Neuron (in vitro differentiated cells): Measurements from ENCODE around the gene HOXA11.

ENCODE experiments used
- H2AFZ ChIP-seq: one replicate; pipeline ENCODE4 v1.6.1; 2013; ENCODE audit warnings: low read depth, mild to moderate bottlenecking, inconsistent platforms, low read length, moderate library complexity
- H3K27me3 ChIP-seq: one replicate; pipeline ENCODE4 v1.6.1; 2013; ENCODE audit warnings: low read length; ENCODE audit not compliant: insufficient read depth
- H3K36me3 ChIP-seq: one replicate; pipeline ENCODE4 v1.6.1; 2013; ENCODE audit warnings: low read length; ENCODE audit not compliant: insufficient read depth
- H3K4me1 ChIP-seq: one replicate; pipeline ENCODE4 v1.6.1; 2013; ENCODE audit warnings: low read length; ENCODE audit not compliant: insufficient read depth
- H3K4me3 ChIP-seq: 2 replicates; pipeline ENCODE4 v1.5.1; 2013; ENCODE audit warnings: mild to moderate bottlenecking, low read length, moderate library complexity
- H3K9me3 ChIP-seq: one replicate; pipeline ENCODE4 v1.6.1; 2013; ENCODE audit warnings: low read length

HOXA11 gene

GRCh38 chr7:27185854-27186667 lies 1.0 kb upstream of the HOXA11 start:
- H3K4me1 ChIP-seq = peaks cover 3% of the 10 kb centered on the region
- no peak overlapping the region for H2AFZ ChIP-seq
- H3K4me3 ChIP-seq = no peak overlapping the region
- peaks cover 97% of the 10 kb centered on the region for H3K27me3 ChIP-seq
- no peaks in the 10 kb centered on the region for H3K9me3 ChIP-seq
- no peaks in the 10 kb centered on the region for H3K36me3 ChIP-seq

DNA sequence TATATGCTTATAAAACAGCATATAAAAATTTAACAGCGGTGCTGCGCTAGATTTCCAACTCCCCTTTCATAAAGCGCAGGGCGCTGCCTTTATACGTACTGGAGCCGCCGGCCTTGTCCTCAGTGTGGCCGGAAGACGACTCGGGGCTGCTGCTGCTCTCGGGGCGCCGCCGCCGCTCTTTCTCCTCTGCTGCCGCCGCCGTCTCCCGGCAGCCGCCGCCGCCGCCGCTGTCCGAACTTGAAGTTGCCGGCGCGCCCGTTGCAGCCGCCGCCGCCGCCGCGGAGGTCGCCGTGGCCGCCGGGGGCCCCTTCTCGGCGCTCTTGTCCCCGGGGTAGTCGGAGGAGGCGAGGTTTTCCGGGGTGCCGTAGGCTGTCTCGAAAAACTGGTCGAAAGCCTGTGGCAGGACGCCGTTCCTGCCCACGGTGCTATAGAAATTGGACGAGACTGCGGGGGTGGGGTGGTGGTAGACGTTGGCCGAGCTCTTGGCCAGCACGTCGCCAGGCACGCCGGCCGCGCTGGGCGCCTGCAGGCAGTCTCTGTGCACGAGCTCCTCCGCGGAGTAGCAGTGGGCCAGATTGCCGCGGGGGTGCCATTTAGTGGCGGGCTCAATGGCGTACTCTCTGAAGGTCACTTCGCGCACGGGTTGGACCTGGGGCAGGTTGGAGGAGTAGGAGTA lies 557 bp downstream of the HOXA11 start:
- H3K4me3 ChIP-seq = peak overlapping the region; percentile 37
- peaks cover 96% of the 10 kb centered on the region for H3K27me3 ChIP-seq
- H2AFZ ChIP-seq = peak overlapping the region; percentile 91
- peaks cover 7% of the 10 kb centered on the region for H3K4me1 ChIP-seq
- no peaks in the 10 kb centered on the region for H3K36me3 ChIP-seq
- no peaks in the 10 kb centered on the region for H3K9me3 ChIP-seq

DNA sequence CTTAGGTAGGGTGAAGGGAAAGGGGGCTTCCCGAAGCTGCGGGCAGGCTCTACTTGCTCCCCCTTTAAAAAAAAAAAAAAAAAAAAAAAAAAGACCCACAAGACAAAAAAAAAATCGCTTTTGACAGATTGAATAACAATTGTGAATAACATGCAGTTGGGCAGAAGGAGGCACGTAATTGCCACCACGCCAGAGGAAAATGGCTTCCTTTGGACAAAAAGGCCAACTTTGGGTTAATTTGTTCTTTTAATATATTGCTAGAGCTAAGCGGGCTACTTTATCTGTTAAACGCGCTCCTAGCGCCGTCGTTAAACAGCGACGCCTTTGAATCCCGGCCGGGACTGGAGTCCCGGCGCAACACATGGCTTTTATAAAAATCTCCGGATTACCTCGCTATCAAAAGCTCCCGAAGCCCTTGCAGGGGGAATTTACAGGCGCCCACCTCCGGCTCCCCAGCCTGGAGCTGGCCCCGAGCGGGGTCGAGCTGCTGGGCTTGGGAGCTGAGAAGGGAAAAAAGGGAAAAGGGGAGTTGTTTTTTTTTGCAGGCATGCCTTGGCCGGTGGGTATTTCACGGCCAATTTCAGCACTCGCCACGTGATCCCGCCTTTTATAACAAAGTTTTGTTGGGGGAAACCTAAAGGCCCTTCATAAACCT lies 1.2 kb downstream of the HOXA11 start:
- H3K4me1 ChIP-seq = peaks cover 9% of the 10 kb centered on the region
- no peaks in the 10 kb centered on the region for H3K9me3 ChIP-seq
- peak overlapping the region; percentile 91 for H2AFZ ChIP-seq
- H3K4me3 ChIP-seq = peak overlapping the region; percentile 37
- peaks cover 96% of the 10 kb centered on the region for H3K27me3 ChIP-seq
- H3K36me3 ChIP-seq = no peaks in the 10 kb centered on the region

DNA sequence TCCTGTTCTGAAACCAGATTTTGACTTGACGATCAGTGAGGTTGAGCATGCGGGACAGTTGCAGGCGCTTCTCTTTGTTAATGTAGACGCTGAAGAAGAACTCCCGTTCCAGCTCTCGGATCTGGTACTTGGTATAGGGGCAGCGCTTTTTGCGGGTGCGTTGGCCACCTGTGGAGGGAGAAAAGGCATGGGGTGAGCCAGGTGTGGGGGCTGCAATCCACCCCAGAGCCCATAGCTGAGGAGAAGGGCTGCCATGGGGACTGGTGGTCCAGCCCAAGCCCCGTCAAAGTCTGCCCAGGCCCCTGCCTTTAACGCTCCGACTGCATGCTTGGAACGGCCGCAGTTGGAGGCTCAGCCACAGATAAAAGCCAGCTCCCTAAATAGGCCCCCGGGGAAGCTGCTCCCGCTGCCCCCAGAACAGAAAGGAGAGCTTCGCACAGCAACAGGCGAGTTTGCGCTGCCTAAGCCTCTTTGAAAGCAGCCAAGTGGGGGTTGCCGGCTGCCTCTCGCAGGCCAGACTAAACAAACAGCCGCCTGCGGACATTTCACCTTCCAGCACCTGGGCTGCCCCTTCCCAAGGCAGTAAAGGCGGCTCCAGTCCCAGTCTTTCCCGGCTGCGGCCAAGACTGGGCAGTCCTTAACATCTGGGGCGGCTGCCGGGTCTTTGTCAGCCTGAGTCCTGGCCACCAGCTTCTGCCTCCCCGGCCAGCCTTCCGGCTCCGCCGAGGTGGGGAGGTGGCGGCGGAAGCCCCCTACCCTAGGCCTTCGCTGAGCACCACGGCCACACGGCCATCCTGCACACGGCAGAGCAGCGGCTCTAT lies 2.0 kb downstream of the HOXA11 start:
- H3K27me3 ChIP-seq = peaks cover 96% of the 10 kb centered on the region
- H3K9me3 ChIP-seq = no peaks in the 10 kb centered on the region
- H3K4me3 ChIP-seq = no peak overlapping the region
- peaks cover 9% of the 10 kb centered on the region for H3K4me1 ChIP-seq
- H3K36me3 ChIP-seq = no peaks in the 10 kb centered on the region
- H2AFZ ChIP-seq = no peak overlapping the region

- Histone ChIP-seq H3K36me3 (no peaks in the 10 kb centered on the region), H3K4me1 (peaks cover 9% of the 10 kb centered on the region), H2AFZ (no peak overlapping the region), H3K27me3 (peaks cover 96% of the 10 kb centered on the region), H3K9me3 (no peaks in the 10 kb centered on the region), H3K4me3 (no peak overlapping the region)
Observed at GRCh38 chr7:27182285-27182841, 2.7 kb downstream of the HOXA11 start.

DNA sequence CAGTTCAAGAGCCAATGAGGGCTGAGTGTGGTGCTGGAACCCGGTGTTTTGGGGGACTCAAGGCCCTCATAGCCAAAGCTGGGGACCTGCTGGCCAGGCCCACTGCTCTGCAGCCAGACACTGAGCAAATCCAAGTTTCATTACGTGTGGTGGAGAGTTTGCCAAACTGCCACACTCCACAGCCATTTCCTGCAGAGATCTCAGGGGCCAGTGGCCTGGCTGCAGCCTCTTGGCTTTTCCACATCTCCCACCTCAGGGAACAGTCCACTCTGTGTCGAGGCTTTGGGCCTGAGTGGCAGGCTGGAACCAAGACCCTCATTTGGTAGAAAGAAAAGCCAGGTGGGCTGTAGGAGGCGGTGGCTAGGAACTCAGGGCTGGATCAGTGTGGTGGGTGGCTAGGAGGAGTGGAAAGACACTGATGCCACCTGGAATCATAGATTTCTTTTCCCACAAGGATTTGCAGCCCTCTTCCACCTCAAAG lies 3.2 kb downstream of the HOXA11 start:
- Histone ChIP-seq H3K4me3 (no peak overlapping the region), H3K36me3 (no peaks in the 10 kb centered on the region), H3K9me3 (no peaks in the 10 kb centered on the region), H3K27me3 (peaks cover 96% of the 10 kb centered on the region), H2AFZ (no peak overlapping the region), H3K4me1 (peaks cover 9% of the 10 kb centered on the region)

DNA sequence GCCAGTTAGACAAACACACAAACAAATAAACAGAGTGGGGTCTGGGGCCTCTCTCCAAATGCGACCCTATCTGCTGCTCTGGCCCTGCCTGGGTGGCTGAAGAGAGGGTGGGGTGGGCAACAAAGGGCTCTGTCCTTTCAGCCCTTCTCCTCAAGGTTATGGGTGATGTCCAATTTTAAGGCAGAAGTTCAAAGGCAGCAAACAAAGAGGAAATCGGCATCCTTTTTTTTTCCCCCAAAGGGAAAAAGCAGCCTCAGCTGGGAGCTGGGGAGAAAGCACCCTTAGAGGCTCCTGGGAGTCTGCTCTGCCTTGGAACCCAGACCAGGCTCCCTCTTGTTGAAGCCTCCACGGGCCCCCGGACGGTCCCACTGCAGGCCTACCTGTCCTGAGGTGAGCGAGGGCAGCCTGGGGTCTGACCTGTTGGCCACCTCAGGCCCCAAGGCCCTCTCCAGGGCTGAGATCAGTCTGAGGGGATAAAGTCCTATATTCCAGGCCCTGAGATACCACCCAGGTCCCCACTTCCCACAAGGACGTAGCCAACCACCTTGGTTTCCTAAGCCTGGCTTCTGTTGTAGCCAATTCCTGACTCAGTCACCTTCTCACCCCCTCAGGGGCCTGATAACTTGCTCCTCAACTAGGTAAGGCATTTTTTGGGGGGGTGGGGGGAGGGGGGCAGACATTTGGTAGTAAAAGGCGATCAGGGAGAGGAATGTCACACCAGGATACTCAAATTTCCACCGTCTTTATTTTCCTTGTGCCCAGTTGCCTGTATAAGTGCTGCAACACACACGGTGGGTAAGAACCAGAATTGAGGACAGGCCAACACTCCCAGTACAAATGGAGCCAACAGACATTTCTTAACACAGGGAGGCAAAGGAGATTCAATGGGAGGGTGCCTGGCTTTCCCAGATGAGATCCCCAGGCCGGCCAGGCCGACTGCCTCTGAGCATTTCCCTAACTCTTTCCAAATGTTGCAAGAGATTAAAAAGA lies 4.3 kb downstream of the HOXA11 start:
- Histone ChIP-seq H3K4me1 (peaks cover 9% of the 10 kb centered on the region), H3K27me3 (peaks cover 96% of the 10 kb centered on the region)

GRCh38 chr7:27179503-27180430 lies 5.3 kb downstream of the HOXA11 start:
- Histone ChIP-seq H3K27me3 (peaks cover 96% of the 10 kb centered on the region), H2AFZ (no peak overlapping the region), H3K9me3 (peaks cover 3% of the 10 kb centered on the region), H3K4me1 (peaks cover 9% of the 10 kb centered on the region), H3K36me3 (no peaks in the 10 kb centered on the region), H3K4me3 (no peak overlapping the region)

More for the DNA sequence above, 4.3 kb downstream of the HOXA11 start:
- H3K36me3 ChIP-seq = no peaks in the 10 kb centered on the region
- no peaks in the 10 kb centered on the region for H3K9me3 ChIP-seq
- H3K4me3 ChIP-seq = no peak overlapping the region
- H2AFZ ChIP-seq = no peak overlapping the region

GRCh38 chr7:27179030-27179429 lies 6.0 kb downstream of the HOXA11 start:
- no peak overlapping the region for H2AFZ ChIP-seq
- H3K4me1 ChIP-seq = peaks cover 6% of the 10 kb centered on the region
- H3K27me3 ChIP-seq = peaks cover 98% of the 10 kb centered on the region
- peaks cover 5% of the 10 kb centered on the region for H3K9me3 ChIP-seq
- H3K36me3 ChIP-seq = no peaks in the 10 kb centered on the region
- no peak overlapping the region for H3K4me3 ChIP-seq

- H3K4me1 ChIP-seq = peaks cover 6% of the 10 kb centered on the region
- H3K27me3 ChIP-seq = peaks cover 98% of the 10 kb centered on the region
- no peak overlapping the region for H2AFZ ChIP-seq
- H3K4me3 ChIP-seq = no peak overlapping the region
- H3K36me3 ChIP-seq = no peaks in the 10 kb centered on the region
- H3K9me3 ChIP-seq = peaks cover 5% of the 10 kb centered on the region
Observed at GRCh38 chr7:27178366-27178765, 6.7 kb downstream of the HOXA11 start.

- Histone ChIP-seq H3K4me1 (peaks cover 6% of the 10 kb centered on the region), H3K4me3 (no peak overlapping the region), H2AFZ (no peak overlapping the region), H3K36me3 (no peaks in the 10 kb centered on the region), H3K27me3 (peaks cover 98% of the 10 kb centered on the region), H3K9me3 (peaks cover 5% of the 10 kb centered on the region)
Observed at GRCh38 chr7:27177795-27178320, 7.2 kb downstream of the HOXA11 start.
